ENCODE results near the gene NCBP2.
A peak's percentile ranks its signal among the peaks of the same experiment; 100 is the strongest.

Gene NCBP2

DNA sequence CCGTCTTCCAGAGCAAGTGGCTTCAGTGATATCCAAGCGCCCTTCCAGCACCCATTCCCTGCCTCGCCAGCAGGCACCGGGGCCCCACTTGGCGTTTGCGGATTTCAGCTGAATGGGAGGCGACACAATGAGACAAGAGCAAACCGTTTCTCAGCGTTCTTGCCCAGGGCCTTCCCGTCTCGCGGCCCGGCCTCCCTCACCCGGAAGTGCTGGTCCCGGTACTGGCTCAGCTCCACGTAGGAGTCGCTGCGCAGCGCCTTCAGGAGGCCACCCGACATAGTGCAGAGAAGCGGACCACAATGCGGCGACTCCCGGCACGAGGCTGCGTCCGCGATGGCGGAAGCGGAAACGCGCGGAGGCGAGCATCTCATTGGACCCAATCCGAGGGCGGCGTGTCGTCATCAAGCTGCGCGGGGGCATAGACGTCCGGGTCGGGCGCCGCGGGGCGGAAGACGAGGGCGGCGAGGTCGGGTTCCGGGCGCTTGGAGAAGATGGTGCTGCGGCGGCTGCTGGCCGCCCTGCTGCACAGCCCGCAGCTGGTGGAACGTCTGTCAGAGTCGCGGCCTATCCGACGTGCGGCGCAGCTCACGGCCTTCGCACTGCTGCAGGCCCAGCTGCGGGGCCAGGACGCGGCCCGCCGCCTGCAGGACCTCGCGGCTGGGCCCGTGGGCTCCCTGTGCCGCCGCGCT lies at the start of gene NCBP2:
NCBP2 (minus strand) TSS at position 303 of the 689 bp plus-strand sequence; CDS start at position 278, 25 bp downstream.
- DNase-seq (ENCODE audit: low read depth in 2 of 3, low spot score in 1 of 3) = peak; percentile 99 to 100 (median 100)

DNA sequence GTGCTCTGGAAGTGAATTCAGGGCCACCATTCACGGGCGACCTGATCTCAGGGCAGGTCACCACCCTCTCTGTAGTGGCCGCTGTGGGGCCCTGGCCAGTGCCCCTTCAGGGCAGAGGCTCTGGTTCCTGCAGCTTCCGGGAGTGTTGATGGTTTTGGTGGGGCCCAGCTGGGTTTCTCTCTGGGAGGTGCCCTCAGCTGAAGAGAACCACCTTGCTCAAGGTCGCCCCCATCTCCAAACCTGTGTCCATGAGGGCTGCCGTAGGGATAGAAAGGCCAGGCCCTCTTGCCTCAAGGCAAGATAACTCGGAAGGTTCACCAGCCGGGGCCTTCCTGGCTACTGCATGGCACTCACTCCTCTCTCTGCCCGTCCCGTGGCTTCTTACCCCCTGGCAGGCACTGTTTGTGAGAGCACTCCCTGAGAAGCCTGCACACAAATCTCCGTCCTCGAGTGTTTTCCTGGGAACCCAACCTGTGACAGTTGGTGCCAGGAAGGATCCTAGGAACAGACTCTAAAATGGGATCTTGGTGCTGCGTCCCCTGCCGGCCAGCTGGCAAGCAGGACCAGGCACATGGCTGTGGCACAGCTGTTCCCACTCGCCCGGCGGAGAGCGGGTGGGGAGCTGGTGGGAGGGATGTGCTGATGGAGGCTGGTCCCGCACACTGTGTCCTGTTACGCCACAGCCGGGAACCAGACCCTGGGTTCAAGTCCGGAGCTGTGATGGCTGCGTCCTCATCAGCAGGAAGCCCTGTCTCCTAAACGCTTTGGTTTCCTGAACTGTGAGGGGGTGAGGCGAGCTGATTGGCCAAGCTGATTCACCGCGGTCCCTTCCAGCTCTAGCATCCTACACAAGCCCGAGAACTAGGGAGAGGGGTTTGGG lies 49.5 kb upstream of the NCBP2 start:
- DNase-seq (ENCODE audit: low read depth in 2 of 3, low spot score in 1 of 3) = no peak

DNA sequence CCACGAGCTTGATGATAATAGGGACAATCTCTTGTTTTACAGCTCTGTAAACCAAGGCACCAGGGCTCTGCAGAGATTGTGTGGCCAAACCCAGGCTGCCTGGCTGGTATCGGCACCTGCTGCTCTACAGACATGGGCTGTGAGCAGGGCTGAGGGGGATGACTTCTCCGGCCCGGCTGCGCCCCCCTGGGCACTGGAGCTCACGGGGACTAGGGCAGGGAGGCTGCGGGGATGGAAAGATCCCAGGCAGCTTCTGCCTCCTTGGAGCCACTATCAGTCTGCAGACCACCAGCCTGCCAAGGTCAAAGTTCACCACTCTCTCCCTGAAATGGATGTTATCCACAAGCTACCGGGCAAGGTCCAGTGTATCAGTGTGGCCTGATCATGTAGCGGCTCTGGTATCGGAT lies 48.3 kb upstream of the NCBP2 start:
- DNase-seq (ENCODE audit: low read depth in 2 of 3, low spot score in 1 of 3) = no peak

DNA sequence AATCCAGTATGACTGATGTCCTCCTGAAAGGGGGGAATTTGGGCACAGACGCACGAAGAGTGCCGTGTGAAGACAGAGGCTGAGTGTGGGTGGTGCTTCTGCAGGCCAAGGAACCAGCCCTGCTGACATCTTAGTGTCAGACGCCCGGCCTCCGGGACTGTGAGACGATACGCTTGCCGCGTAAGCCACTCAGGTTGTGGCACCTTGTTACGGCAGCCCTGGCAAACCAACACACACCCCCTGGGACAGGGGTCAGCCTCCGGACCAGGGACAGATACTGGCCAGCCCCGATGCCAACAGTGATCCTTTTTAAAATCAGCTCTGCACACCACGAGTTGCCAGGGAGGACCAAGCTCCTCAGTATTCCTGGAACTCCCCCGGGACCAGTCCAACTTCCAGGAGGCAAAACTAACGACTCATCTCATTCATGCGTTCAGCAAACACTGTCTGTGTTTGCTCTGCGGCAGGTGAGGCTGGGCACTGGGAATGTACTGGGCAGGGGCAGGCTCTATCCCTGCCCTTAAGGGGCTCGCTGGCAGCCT lies 47.5 kb upstream of the NCBP2 start:
- DNase-seq (ENCODE audit: low read depth in 2 of 3, low spot score in 1 of 3) = no peak

DNA sequence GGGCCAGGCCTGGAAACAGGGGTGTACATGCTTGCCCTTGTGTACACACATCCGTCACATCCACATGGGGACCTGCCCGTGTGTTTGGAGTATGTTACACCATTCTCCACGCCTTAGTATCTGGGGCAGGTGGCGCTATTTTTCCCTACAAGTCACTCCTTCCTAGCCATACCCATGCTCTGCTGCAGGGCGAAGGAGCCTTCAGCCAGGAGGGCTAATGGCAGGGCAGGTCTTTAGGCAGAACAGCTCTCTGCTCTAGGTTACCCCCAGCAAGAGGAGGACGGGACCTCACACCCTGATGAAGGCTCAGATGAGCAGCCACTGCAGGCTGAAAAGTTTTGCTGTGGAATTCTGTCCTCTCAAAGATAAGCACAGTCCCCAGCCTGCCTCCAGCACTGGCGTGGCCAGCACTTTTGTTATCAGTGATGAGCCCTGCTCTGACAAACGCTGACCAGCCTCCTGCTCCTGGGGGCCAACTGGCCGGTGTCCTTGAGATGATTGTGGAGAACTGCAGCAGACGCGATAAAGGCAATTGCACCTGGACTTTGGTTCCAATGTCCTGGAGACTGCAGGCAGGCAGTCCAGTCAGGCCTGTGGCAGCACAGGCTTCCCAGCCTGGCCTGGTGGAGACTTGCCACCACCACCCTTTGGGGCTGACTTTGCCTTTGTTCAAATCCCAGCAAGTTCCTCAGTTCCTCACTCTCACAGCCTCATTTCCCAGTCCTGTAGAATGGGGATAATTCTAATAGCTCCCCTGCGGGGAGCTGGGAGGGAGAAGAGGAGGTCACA lies 46.1 kb upstream of the NCBP2 start:
- DNase-seq (ENCODE audit: low read depth in 2 of 3, low spot score in 1 of 3) = no peak

DNA sequence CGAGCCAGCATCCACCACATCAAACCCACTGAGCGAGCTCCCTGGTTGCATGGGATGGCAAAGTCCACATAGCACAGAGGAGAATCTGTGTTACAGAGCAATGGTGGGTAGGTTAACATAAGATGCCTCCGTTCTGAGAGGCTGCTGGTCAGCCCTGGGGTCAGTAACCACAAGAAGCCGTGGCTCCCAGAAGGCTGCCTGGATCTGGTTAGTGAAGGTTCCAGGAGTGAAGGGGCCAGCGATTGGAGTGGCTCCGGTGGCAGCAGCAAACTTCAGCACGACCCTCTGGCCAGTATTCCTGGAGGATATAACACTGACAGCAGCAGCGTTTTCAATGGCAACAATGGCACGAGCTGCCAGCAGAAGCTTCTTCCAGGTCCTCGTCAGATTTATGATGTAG lies 44.7 kb upstream of the NCBP2 start:
- DNase-seq (ENCODE audit: low read depth in 2 of 3, low spot score in 1 of 3) = no peak

DNA sequence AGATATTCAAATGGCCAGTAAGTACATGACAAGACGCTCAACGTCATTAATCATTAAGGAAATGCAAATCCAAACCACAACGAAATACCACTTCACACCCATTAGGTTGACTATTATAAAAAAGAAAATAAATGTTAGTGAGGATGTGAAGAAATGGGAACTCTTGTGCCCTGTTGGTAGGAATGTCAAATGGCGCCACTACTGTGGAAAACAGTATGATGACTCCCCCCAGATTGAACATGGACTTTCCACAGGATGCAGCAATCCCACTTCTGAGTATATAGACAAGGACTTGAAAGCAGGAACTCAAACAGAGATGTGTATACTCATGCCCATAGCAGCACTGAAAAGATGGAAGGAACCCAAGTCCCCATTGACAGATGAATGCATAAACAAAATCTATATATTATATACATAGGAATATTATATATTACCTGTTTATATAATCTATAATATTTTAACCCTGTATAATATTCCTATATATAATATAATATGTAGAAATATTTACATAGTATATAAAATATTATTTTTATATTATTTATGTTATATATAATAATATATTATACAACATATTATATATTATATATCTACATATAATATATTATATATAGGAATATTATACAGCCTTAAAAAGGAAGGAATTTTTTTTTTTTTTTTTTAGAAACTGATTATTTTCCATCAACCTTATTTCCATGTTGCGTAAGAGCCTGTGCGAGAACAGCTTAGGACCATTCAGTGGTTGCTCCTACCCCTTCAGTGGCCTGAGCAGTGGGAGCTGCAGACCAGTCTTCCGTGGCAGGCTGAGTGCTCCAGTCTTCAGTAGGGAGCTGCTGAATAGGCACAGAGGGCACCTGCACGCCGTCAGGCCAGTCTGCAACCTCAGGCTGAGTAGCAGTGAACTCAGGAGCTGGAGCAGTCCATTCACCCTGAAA lies 43.9 kb upstream of the NCBP2 start:
- DNase-seq (ENCODE audit: low read depth in 2 of 3, low spot score in 1 of 3) = no peak

DNA sequence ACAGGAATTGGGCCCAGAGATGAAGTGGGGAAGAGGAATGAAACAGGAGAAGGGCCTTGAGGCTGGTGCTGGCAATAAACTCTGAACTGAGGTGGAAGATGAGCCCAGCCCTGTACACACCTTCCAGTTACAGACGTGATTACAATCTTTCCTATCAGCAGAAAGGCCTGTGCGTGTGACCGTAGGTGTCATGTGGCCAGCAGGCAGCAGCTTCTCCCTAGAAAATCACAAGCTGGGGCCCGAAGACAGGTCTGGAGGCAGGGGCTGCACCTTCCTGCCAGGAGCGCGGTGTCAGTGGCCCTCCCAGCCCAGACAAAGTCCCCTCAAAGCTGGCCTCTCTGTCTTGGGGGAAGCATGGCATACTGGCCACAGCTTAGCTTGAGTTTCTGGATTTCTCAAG lies 43.0 kb upstream of the NCBP2 start:
- DNase-seq (ENCODE audit: low read depth in 2 of 3, low spot score in 1 of 3) = no peak

DNA sequence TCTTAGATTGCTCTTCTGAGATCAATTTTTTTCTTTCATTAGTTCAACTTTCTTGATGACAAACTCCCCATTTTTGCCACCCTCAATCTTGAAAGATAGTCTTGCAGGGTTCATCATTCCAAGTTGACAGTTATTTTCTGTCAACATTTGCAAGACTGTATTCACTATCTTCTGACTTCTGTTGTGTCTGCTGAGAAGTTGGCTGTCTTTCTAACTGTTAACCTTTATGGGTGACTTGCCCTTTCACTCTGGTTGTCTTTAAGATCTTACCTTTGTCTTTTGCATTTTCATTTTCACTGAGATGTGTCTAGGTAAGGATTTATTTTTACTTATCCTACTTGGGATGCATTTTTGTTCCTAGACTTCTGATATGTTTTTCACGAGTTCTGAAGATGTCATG lies 40.9 kb upstream of the NCBP2 start:
- DNase-seq (ENCODE audit: low read depth in 2 of 3, low spot score in 1 of 3) = no peak

DNA sequence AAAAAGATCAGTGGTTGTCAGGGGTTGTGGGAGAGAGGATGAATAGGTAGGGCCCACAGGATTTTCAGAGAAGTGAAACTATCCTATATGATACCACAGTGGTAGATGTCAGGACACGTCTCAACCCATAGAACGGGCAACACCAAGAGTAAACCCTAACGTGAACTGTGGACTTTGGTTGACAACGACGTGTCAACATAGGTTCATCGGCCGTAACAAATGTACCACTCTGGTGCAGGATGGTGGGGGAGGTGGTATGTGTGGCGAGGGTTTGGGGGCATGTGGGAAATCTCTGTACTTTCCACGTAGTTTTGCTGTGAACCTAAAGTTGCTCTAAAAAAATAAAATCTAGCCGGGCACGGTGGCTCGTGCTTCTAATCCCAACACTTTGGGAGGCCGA lies 39.3 kb upstream of the NCBP2 start:
- no peak for DNase-seq (ENCODE audit: low read depth in 2 of 3, low spot score in 1 of 3)

DNA sequence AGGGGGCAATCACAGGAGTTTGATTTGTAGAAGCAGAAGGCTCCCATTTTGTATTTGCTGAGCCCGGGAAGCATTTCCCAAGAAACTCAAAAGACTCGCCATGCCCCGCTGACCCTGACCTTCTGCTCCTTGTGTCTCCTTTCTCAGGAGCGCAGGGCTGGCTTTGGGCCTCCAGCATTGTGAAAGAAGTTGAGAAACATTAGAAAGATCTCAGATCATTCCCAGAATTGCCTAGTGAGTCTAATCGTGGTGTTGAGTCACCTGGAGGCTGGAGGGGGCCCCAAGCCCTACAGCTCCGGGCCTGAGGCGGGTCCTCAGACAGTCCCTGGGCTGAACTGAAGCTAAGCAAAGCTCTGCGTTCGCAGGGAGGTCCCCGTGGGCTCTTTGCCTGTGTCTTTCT lies 37.2 kb upstream of the NCBP2 start:
- no peak for DNase-seq (ENCODE audit: low read depth in 2 of 3, low spot score in 1 of 3)

DNA sequence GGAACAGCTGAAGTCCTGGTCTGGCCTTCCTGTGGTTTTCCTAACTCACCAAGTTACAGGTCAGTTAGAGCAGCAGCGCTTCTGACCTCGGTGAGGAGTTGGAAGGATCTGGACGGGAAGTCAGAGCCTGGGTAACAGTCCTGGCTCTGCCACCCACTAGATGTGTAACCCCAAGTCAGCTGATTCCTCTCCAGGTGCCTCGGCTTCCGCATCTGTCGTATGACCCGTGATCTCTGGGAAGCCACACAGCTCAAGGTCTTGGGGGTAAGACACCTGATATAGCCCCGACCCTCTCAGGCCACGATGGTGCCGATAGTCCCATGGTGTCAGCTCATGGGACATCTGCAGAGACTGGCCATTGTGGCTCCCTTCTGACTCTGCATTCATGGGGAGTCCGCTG lies 34.6 kb upstream of the NCBP2 start:
- DNase-seq (ENCODE audit: low read depth in 2 of 3, low spot score in 1 of 3) = no peak

DNA sequence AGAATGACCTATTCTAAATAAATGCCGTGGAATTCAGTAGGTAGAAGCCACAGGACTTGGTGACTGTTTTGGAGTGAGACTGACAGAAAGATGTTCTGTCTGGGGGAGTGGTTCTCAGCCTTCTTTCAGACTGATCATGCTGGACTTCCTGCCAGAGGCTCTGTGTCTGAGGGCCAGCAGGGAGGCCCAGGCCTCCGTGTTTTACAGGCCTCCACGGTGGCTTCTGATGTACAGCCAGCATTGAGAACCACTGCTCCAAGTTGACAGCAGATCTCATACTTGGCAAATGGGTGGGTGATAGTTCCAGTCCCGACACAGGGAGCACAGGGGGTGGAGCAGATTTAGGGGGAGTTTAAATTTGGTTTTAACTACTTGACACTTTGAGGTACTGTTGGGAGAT lies 33.0 kb upstream of the NCBP2 start:
- no peak for DNase-seq (ENCODE audit: low read depth in 2 of 3, low spot score in 1 of 3)

DNA sequence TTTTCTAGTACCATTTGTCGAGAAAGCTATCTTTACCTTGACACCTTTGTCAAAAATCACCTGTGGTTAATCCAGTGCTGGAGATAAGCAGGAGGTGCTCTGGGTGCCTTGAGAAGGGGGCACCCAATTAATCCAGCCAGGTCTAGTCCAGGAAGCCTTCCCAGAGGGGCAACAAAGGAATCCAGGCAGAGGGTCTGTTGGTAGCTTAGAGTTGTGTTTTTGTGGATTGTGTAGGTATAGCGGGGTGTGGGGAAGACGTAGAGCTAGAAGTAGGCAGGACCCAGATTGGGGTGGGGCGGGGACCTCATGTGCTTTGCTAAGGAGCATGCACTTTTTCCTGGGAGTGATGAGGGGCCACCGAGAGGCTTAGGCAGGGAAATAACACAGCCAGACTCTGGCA lies 32.3 kb upstream of the NCBP2 start:
- DNase-seq (ENCODE audit: low read depth in 2 of 3, low spot score in 1 of 3) = no peak

DNA sequence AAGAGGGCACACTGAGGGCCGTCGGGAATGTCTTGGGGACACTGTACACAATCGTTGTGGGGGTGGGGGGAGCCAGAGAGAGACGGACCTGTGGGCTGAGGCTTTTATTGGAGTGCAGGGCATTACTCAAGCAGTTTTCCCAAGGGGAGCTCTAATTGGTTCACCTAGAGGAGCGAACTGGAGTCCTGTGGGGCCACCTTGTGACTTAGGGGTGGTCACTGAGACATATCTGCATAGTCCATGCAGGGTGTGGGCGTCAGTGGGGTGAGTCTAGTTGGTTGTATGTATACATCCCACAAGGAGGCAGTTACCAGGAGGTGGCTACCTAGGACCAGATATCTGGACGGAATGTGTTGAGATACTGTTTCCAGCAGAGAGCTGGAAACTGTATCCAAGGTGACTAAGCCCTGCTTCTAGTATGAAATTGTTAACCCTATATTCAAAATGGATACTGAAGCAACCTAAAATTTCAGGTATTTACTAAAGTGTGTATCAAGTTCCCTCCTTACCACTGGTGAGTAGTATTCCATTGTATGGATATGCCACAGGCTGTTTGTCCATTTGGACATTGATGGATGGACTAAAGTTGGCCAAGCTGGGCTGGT lies 28.9 kb upstream of the NCBP2 start:
- DNase-seq (ENCODE audit: low read depth in 2 of 3, low spot score in 1 of 3) = no peak

DNA sequence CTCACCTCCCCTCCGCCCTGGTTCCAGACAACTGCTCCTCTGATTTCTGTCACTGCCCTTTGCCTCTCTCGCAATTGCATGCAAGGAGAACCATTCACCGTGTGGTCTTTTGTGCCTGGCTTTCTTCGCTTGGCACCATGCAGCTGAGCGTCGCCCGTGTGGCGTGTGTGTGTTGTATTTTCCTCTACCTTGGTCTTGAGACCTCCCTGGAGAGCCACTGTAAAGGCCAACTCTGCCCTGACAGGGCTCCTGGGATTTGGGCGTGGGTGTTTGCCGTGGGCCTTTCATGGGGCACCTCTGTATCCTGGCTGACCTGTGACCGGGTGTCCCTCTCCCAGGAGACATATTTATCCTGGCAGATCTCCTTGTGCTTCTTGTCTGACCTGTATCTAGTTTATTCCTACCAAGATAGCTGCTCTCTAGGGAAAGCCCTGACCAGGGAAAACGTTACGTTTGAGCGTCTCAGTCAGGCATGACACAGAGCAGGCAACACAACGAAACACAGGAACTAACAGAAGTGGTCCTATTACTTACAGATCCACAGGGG lies 28.3 kb upstream of the NCBP2 start:
- no peak for DNase-seq (ENCODE audit: low read depth in 2 of 3, low spot score in 1 of 3)

DNA sequence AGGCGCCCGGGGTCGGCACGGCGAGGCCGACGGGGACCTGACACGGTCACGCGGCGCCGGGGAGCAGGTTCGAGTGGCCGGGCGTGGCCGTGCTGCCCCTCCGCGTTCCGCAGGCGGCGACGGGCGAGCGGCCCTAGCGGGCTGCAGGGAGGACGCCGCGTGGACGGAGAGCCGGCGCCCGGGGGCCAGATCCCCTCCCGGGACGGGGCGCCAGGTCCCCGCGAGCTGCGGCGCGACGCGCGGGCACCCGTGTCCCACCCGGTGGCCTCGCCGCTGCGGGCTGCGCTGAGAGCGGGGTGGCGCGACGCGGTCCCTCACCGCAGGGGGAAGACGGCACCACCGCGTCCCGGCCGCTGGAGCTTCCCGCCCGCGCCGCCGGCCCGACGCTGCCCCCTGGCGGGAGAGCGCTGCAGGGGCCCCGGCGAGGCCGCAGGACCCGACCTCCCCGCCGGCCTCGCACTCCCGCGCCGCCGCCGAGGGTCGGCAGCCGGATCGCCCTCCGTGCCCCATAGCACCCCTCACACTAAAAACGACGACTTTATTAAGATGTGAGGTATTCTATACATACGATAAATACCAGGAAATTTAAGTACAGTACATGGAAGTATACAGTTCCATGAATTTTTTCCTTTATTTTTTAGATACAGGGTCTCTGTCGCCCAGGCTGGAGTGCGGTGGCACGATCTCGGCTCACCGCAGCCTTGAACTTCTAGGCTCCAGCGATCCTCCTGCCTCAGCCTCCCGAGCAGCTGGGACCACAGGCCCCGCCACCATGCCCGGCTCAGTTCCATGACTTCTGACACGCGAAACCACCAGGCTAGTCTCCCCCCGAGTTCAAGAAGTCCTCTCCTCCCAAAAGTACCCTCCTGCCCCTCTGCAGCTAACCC lies 27.6 kb upstream of the NCBP2 start:
- peak; percentile 18 to 58 (median 49) for DNase-seq (ENCODE audit: low read depth in 2 of 3, low spot score in 1 of 3)

DNA sequence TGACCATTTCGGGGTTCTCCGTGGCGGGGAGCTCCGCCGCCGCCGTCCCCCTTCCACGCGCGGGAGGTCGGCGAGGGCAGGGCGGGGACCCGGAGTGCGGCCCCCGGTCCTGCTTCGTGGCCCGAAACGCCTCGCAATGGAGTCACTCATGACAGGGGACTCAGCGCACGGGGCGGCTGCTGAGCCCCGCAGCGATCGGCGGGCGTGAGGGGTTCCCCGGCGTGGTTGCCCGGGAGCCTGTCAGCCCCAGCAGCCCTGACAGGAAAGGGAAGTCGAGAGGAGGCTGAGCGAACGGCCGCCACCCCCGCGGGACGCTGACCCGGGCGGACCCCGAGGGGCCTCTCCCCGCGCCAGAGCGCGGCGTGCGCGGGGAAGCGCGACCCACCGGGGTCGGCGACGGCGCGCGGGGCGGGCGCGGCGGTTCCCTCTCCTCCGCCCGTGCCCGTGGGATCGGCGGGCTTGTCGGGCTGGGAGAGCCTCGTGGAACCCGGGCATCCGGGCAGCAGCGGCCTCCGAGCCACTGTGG lies 26.9 kb upstream of the NCBP2 start:
- peak in 2 of 3 donors; percentile 20 to 46 for DNase-seq (ENCODE audit: low read depth in 2 of 3, low spot score in 1 of 3)
